Upper lobe of right lung (tissue), 1 donor: ENCODE measurements around the gene IQCC. TPM values are rescaled to one million over a fixed set of nuclear protein-coding genes. Genes with fewer than 3 reads are reported as not detected.
A peak's percentile ranks its signal among the peaks of the same experiment; 100 is the strongest.

Experiments used
- ATAC-seq: fragments of 200-7000 bp; cut with Tn5 transposase; one replicate; pipeline ENCODE4 v1.9.1; 2020; ENCODE audit warnings: mild to moderate bottlenecking, moderate library complexity
- DNase-seq: peaks from one replicate; pipeline ENCODE4 v3.0.0-alpha.2; 2020
- H3K27ac ChIP-seq: fragments of 200-600 bp; one replicate; pipeline ENCODE4 v1.8.0; 2022
- H3K27me3 ChIP-seq: fragments of 200-600 bp; one replicate; pipeline ENCODE4 v1.8.0; 2022; ENCODE audit warnings: mild to moderate bottlenecking
- H3K36me3 ChIP-seq: fragments of 200-600 bp; one replicate; pipeline ENCODE4 v1.8.0; 2022
- H3K4me1 ChIP-seq: fragments of 200-600 bp; one replicate; pipeline ENCODE4 v1.8.0; 2022
- H3K4me3 ChIP-seq: fragments of 200-600 bp; one replicate; pipeline ENCODE4 v1.8.0; 2022; ENCODE audit warnings: mild to moderate bottlenecking
- H3K9me3 ChIP-seq: fragments of 200-600 bp; one replicate; pipeline ENCODE4 v1.8.0; 2022
- intact Hi-C: fragments of 100-400 bp; cut with DNase I; formaldehyde crosslinking; loops from one replicate; pipeline ENCODE4 v1.11.0; 2022
- total RNA-seq: library from RNA; stranded (reverse); fragmentation: NEBNext Ultra II Directional; extraction: Animal tissue kit (Norgen Biotek cat#: 25700); gene quantifications from one replicate; pipeline ENCODE4 v1.2.1, GENCODE V29; 2021
- TF ChIP-seq, protein P1 (sequence below): fragments of 200-600 bp; IDR thresholded peaks from one replicate; pipeline ENCODE4 v1.8.0; 2022; ENCODE audit warnings: antibody characterized with exemption
- donor health status: DM: no; HTN: yes; CAD: no; lungs with severe emphysema.

IQCC gene
- total RNA-seq, 1 donor from 2014 or later, result 1.2 TPM

DNA sequence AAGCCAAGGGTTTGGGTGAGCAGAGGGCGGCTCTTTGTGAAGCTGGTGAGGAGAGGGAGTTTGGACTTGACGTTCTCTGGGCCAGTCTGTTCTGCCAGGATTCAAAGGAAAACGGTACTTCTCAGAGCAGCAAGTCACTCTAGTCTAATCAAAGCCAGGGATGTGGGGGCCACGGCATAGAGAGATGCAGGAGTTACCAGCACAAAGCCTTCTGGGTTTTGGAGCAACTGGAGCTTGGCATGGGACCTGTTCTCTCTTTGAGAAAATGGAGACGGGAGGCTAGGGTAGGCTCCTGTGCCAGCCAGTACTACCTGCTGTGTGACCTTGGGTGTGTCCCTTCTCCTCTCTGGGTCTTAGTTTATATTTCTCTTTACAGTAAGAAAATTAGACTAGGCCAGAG lies 23.9 kb upstream of the IQCC start:
- Histone ChIP-seq H3K36me3 (peaks cover 48% of the 10 kb centered on the region), H3K4me3 (peak overlapping the region; percentile 80), H3K4me1 (peaks cover 45% of the 10 kb centered on the region), H3K9me3 (no peaks in the 10 kb centered on the region), H3K27ac (no peak overlapping the region), H3K27me3 (no peaks in the 10 kb centered on the region)
- intact Hi-C loops, result no loop called here
- ATAC-seq, result no peak
- TF ChIP-seq, protein P1, sequence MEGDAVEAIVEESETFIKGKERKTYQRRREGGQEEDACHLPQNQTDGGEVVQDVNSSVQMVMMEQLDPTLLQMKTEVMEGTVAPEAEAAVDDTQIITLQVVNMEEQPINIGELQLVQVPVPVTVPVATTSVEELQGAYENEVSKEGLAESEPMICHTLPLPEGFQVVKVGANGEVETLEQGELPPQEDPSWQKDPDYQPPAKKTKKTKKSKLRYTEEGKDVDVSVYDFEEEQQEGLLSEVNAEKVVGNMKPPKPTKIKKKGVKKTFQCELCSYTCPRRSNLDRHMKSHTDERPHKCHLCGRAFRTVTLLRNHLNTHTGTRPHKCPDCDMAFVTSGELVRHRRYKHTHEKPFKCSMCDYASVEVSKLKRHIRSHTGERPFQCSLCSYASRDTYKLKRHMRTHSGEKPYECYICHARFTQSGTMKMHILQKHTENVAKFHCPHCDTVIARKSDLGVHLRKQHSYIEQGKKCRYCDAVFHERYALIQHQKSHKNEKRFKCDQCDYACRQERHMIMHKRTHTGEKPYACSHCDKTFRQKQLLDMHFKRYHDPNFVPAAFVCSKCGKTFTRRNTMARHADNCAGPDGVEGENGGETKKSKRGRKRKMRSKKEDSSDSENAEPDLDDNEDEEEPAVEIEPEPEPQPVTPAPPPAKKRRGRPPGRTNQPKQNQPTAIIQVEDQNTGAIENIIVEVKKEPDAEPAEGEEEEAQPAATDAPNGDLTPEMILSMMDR, result no peak
- DNase-seq, result no peak

DNA sequence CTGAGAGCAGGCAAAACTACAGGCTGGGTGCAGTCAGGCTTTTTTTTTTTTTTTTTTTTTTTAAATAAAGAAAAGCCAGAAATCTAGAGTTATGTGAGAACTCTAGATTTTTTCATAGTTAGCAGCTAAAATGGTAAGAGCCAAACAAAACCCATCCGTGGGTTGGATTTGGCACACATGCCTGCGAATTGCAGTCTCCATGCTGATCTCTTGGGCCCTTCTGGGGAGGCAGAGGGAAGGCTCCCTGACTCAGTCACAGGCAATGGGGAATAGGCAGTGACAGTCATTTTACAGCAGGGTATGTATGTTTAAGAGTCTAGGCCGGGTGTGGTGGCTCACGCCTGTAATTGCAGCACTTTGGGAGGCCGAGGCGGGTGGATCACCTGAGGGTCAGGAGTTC lies 23.4 kb upstream of the IQCC start:
- Histone ChIP-seq H3K9me3 (no peaks in the 10 kb centered on the region), H3K27ac (no peak overlapping the region), H3K27me3 (no peaks in the 10 kb centered on the region), H3K36me3 (peaks cover 53% of the 10 kb centered on the region), H3K4me1 (peaks cover 45% of the 10 kb centered on the region), H3K4me3 (no peak overlapping the region)
- DNase-seq, result no peak
- intact Hi-C loops, result no loop called here
- no peak for ATAC-seq
- TF ChIP-seq, protein P1, result no peak

DNA sequence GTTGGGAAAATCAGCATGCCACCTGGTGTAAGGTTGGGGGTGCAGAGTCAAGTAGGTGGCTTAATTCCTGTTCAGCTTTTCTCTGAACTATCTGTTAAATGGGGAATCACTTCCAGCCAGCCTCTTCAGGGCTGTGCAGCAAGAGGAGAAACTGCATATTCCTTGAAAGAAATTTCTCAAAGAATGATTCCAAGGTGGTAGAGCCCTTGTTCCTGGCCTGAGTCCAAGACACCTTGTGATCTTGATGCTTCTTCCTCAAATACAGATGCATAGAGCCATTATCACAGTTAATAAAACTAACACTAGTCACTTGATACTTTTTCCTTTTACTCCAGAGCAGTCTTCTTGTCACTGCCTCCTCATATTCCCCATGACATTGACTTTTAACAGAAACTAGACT lies 20.8 kb upstream of the IQCC start:
- Histone ChIP-seq H3K4me1 (peaks cover 37% of the 10 kb centered on the region), H3K36me3 (peaks cover 79% of the 10 kb centered on the region), H3K4me3 (no peak overlapping the region), H3K27ac (no peak overlapping the region), H3K9me3 (no peaks in the 10 kb centered on the region), H3K27me3 (no peaks in the 10 kb centered on the region)
- intact Hi-C loops, result no loop called here
- ATAC-seq, result no peak
- DNase-seq, result no peak
- TF ChIP-seq, protein P1, result no peak

DNA sequence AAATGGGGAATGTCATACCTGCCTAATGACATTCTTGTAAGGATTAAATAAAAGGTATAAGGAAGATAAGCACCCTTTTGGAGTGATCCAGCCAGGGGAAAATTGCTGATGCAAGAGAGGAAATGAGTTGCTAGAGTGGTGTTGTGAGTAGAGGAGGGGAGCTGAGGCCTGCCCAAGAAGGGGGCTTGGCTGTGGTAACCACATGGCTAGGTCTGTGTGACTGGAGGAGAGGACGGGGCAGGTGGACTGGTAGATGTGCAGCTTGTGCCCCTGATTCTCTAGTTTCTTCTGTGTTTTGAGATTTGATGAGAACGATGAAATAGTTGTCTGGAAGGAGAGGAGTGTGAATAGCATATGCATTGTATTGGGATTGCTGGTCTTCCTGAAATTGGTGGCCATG lies 19.4 kb upstream of the IQCC start:
- peaks cover 92% of the 10 kb centered on the region for H3K36me3 ChIP-seq
- H3K4me3 ChIP-seq, result no peak overlapping the region
- ATAC-seq (no peak), DNase-seq (no peak)
- no peaks in the 10 kb centered on the region for H3K27me3 ChIP-seq
- no peaks in the 10 kb centered on the region for H3K9me3 ChIP-seq
- H3K4me1 ChIP-seq, result peaks cover 31% of the 10 kb centered on the region
- intact Hi-C loops, result no loop called here
- TF ChIP-seq, protein P1, result no peak
- no peak overlapping the region for H3K27ac ChIP-seq

DNA sequence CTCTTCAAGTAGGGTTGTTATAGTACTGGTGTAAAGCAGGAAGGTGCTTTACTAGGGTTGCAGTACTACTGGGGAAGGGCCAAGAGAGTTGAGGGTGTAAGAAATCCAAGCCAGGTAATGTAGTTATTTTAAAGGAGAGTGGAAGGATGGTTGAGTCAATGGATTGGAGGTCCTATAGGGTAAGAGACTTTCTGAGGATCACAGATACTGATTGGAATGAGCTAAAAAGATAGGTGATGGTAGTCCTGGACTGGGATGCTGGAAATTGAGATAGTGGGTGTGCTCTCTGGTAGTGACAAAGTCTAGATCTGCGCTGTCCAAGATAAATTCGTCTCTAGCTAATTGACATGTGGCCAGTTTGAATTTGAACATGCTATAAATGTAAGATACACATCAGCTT lies 19.0 kb upstream of the IQCC start:
- DNase-seq, result no peak
- H3K4me3 ChIP-seq, result no peak overlapping the region
- H3K4me1 ChIP-seq, result peaks cover 27% of the 10 kb centered on the region
- TF ChIP-seq, protein P1, result no peak
- ATAC-seq, result no peak
- no peak overlapping the region for H3K27ac ChIP-seq
- H3K27me3 ChIP-seq, result no peaks in the 10 kb centered on the region
- peaks cover 92% of the 10 kb centered on the region for H3K36me3 ChIP-seq
- no peaks in the 10 kb centered on the region for H3K9me3 ChIP-seq
- intact Hi-C loops, result no loop called here

DNA sequence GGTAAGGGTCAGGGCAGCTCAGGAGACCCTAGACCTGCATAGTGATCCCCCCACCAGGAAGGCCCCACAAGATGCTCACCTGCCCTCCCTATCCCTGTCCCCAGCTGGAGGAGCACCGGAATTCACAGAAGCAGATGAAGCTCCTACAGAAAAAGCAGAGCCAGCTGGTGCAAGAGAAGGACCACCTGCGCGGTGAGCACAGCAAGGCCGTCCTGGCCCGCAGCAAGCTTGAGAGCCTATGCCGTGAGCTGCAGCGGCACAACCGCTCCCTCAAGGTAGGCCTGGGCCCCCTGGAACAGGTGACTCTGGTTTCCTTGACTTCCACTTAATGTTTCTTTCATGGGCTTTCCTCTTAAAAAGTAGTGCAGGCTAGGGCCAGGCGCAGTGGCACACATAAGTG lies 17.6 kb upstream of the IQCC start:
- intact Hi-C loops, result no loop called here
- Histone ChIP-seq H3K27ac (no peak overlapping the region), H3K36me3 (peaks cover 92% of the 10 kb centered on the region), H3K27me3 (no peaks in the 10 kb centered on the region), H3K9me3 (no peaks in the 10 kb centered on the region), H3K4me3 (no peak overlapping the region), H3K4me1 (peaks cover 14% of the 10 kb centered on the region)
- no peak for ATAC-seq
- TF ChIP-seq, protein P1, result no peak
- DNase-seq, result peak; percentile 45
